CD4-positive, CD25-positive, alpha-beta regulatory T cell (primary cell): ENCODE data around the gene XPR1. TPM values are rescaled to one million over a fixed set of nuclear protein-coding genes. Genes with fewer than 3 reads are reported as not detected.
"Not testable (repeated sequence)": the region's sequence is repeated elsewhere in the genome, so short reads cannot be mapped to it uniquely, and the experiment has no call there.

ENCODE experiments used
- ATAC-seq, 2 donors: fragments of 150-1000 bp; cut with Tn5 transposase; one replicate each; pipeline ENCODE4 v1.10.0; 2021; ENCODE audit warnings: low read depth in 2 of 2, moderate number of reproducible peaks in 2 of 2, moderate library complexity in 1 of 2
- DNase-seq, 3 donors: peaks; one replicate each; pipeline versions ENCODE4 v3.0.0 to v3.0.0-alpha.2; 2012 to 2022; ENCODE audit warnings: mixed read lengths in 1 of 3
- H3K27ac ChIP-seq: one replicate; pipeline ENCODE4 v1.7.0; 2013; ENCODE audit warnings: mild to moderate bottlenecking, low read length; ENCODE audit not compliant: insufficient read depth, poor library complexity, severe bottlenecking
- H3K27me3 ChIP-seq: one replicate; pipeline ENCODE4 v1.7.0; 2013; ENCODE audit warnings: low read length; ENCODE audit not compliant: control insufficient read depth, insufficient read depth
- H3K36me3 ChIP-seq: one replicate; pipeline ENCODE4 v1.7.0; 2013; ENCODE audit warnings: mild to moderate bottlenecking, low read length, moderate library complexity; ENCODE audit not compliant: control insufficient read depth, insufficient read depth
- H3K4me1 ChIP-seq: 2 replicates; pipeline ENCODE4 v1.7.0; 2013; ENCODE audit warnings: mild to moderate bottlenecking, low read length; ENCODE audit not compliant: insufficient read depth, control insufficient read depth, poor library complexity, severe bottlenecking
- H3K4me3 ChIP-seq: one replicate; pipeline ENCODE4 v1.7.0; 2013; ENCODE audit warnings: low read depth, mild to moderate bottlenecking, low read length, moderate library complexity
- H3K9me3 ChIP-seq, 2 experiments: 1 replicate in 1 of 2; 2 replicates in 1 of 2; pipeline ENCODE4 v1.7.0; 2013; ENCODE audit warnings: low read length in 2 of 2, mild to moderate bottlenecking in 1 of 2, moderate library complexity in 1 of 2; ENCODE audit not compliant: control insufficient read depth in 2 of 2
- H3K27ac Mint-ChIP-seq, 3 donors: one replicate each; pipeline ENCODE4 v1.8.0; 2020 to 2022; ENCODE audit warnings: mild to moderate bottlenecking in 3 of 3, mixed read lengths in 3 of 3, moderate library complexity in 2 of 3
- H3K27me3 Mint-ChIP-seq: one replicate; pipeline ENCODE4 v1.8.0; 2022; ENCODE audit warnings: mild to moderate bottlenecking, mixed read lengths
- H3K36me3 Mint-ChIP-seq: one replicate; pipeline ENCODE4 v1.8.0; 2020; ENCODE audit warnings: mixed read lengths
- H3K4me1 Mint-ChIP-seq, 4 donors: one replicate each; pipeline ENCODE4 v1.8.0; 2020 to 2022; ENCODE audit warnings: mixed read lengths in 4 of 4, mild to moderate bottlenecking in 1 of 4
- H3K4me3 Mint-ChIP-seq, 4 donors: one replicate each; pipeline ENCODE4 v1.8.0; 2020 to 2022; ENCODE audit warnings: mild to moderate bottlenecking in 4 of 4, mixed read lengths in 4 of 4, moderate library complexity in 3 of 4
- H3K9me3 Mint-ChIP-seq, 7 donors: one replicate each; pipeline ENCODE4 v1.8.0; 2020 to 2022; ENCODE audit warnings: mixed read lengths in 7 of 7, mild to moderate bottlenecking in 3 of 7, moderate library complexity in 2 of 7
- polyA plus RNA-seq, 4 donors: library from polyadenylated mRNA; unstranded; fragments of 300-500 nt; fragmentation: Illumina TruSeq; gene quantifications; one replicate each; pipeline ENCODE4 v1.2.3, GENCODE V29; 2021
- total RNA-seq: library from RNA; stranded (reverse); gene quantifications from one replicate; pipeline ENCODE4 v1.2.3, GENCODE V29; 2022

Gene XPR1
- total and polyA plus RNA-seq, 5 donors from 2014 or later, result 6.4 to 24.2 (median 11.1) TPM

DNA sequence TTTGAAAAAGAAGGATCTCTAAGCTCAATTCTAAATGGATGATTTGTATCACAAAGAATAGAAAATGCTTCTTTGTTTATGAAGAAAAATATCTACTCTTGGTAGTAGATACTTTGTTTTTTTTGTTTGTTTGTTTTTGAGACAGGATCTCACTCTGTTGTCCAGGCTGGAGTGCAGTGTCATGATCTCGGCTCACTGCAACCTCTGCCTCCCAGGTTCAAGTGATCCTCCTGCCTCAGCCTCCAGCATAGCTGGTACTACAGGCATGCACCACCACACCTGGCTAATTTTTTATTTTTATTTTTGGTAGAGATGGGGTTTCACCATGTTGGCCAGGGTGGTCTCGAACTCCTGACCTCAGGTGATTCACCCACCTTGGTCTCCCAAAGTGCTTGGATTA, 159.3 kb downstream of the XPR1 start:
- DNase-seq, H3K4me3 Mint-ChIP-seq, H3K27me3 ChIP-seq, H3K9me3 Mint-ChIP-seq, ATAC-seq, H3K4me3 ChIP-seq, H3K27ac ChIP-seq, H3K27ac Mint-ChIP-seq, H3K4me1 ChIP-seq, H3K9me3 ChIP-seq, H3K27me3 Mint-ChIP-seq: not testable (repeated sequence)
- Mint-ChIP-seq H3K36me3 (peaks cover 21% of the 10 kb centered on the region), H3K4me1 (peaks cover 17 to 27% (median 20%) of the 10 kb centered on the region in 4 donors)
- H3K36me3 ChIP-seq, result peaks cover 14% of the 10 kb centered on the region

DNA sequence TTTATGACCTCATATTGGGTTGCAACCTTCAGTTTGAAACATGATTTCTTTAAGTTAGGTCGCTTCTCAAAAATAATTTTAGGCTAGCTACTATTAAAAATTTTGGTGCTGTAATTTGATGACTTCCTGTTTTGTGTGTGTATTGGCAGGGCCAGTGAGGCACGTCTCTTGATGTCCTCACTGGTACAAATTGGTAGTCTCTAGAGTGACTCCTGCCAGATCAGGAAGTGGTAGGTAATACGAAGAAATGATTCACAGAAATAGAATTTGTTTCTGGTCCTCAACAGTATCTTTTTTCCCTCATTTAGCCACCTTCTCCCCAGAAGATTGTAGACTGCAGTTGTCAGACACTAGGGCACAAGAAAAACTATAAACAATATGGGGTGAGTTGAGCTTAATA, 160.0 kb downstream of the XPR1 start:
- Histone ChIP-seq H3K4me3 (no peak overlapping the region), H3K36me3 (peaks cover 14% of the 10 kb centered on the region), H3K27ac (no peak overlapping the region), H3K27me3 (no peaks in the 10 kb centered on the region), H3K4me1 (peaks cover 5% of the 10 kb centered on the region), H3K9me3 (no peaks in the 10 kb centered on the region)
- H3K4me1 Mint-ChIP-seq, result peaks cover 22 to 31% (median 22%) of the 10 kb centered on the region in 4 donors
- peaks cover 21% of the 10 kb centered on the region for H3K36me3 Mint-ChIP-seq
- H3K9me3 Mint-ChIP-seq, result no peaks in the 10 kb centered on the region
- ATAC-seq (peak in 1 of 2 donors; percentile 52), DNase-seq (peak in 1 of 3 donors; percentile 57)
- H3K4me3 Mint-ChIP-seq, result no peak overlapping the region
- H3K27me3 Mint-ChIP-seq, result no peaks in the 10 kb centered on the region
- H3K27ac Mint-ChIP-seq, result peak overlapping the region in 1 of 3 donors; percentile 59

DNA sequence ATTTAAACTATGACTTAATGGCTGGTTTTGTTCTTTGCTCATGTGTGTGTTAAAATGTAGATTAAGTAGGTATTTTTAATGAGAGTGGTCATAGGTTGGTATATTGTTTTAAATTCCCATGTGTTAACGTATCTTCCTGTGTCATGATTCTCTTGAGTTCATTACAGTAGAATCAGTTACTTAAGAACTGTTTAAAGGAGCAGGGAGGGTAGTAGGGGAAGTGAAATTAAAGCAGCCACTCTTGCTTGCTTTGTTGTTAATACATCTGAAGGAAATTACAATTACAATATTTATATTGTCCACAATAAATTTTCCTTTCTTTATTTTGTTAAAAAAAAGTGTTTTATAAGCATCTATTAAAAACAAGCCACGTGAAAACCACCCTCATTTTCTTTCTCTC, 161.6 kb downstream of the XPR1 start:
- Histone ChIP-seq H3K9me3 (no peaks in the 10 kb centered on the region), H3K36me3 (peaks cover 13% of the 10 kb centered on the region), H3K27ac (no peak overlapping the region), H3K4me1 (peaks cover 5% of the 10 kb centered on the region), H3K27me3 (no peaks in the 10 kb centered on the region), H3K4me3 (no peak overlapping the region)
- H3K36me3 Mint-ChIP-seq, result peaks cover 16% of the 10 kb centered on the region
- H3K4me1 Mint-ChIP-seq, result peaks cover 20 to 31% (median 23%) of the 10 kb centered on the region in 4 donors
- no peak overlapping the region for H3K27ac Mint-ChIP-seq
- no peaks in the 10 kb centered on the region for H3K27me3 Mint-ChIP-seq
- DNase-seq, result no peak
- ATAC-seq, result no peak
- H3K4me3 Mint-ChIP-seq, result no peak overlapping the region
- no peaks in the 10 kb centered on the region for H3K9me3 Mint-ChIP-seq

DNA sequence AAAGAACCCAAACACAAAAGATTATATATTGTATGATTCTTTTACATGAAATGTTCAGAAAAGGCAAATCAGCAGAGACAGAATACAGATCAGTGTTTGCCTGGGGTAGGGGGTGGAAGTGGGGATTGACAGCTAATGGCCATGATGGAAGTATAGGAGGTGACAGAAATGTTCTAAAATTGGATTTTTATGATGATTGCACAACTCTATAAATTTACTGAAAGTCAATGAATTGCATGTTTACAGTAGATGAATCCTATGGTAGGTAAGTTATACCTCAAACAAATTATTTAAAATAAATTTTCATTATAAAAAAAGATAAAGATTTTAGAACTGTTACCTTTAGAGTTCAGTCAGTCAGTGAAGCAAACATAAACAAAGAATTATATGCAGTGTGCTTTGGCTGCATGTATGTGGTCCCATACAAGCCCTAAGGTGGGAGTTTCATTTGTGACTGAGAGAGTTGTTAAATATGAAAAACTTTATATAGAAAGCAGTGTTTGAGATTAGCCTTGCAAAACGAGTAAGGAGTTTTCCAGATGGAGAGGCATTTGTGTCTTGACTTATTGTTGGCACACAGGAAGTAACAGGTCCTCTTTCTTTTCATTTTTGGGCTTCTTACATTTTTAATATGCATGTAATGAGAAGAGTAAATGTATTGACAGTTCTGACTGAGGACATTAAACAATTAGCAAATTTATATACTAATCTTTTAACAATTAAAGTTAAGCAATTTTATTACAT, 165.2 kb downstream of the XPR1 start:
- Histone ChIP-seq H3K27me3 (no peaks in the 10 kb centered on the region), H3K4me1 (no peaks in the 10 kb centered on the region), H3K36me3 (no peaks in the 10 kb centered on the region), H3K4me3 (no peak overlapping the region), H3K9me3 (no peaks in the 10 kb centered on the region), H3K27ac (no peak overlapping the region)
- Mint-ChIP-seq H3K4me3 (no peak overlapping the region), H3K27me3 (no peaks in the 10 kb centered on the region), H3K36me3 (no peaks in the 10 kb centered on the region), H3K27ac (peak overlapping the region in 1 of 3 donors; percentile 44), H3K4me1 (peaks cover 12 to 21% (median 17%) of the 10 kb centered on the region in 4 donors), H3K9me3 (no peaks in the 10 kb centered on the region)
- DNase-seq, result no peak
- no peak for ATAC-seq

DNA sequence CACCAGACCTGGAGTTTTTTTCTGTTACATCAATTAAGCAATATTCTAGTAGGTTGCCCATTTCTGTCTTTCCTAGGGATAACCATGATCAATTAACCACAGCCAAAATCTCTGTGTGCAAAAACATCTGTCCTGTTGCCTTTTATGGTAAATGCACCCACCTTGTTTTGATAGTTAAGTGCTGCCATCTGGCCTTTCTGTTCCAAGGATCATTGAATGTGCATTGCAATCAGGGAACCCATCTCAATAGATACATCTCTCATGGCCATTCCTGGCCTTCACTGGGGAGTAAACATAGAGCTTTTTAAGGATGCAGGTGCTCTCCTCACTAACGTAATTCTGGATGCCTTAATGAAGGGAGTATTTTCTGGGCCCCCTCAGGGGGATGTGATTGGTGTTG, 169.1 kb downstream of the XPR1 start:
- no peaks in the 10 kb centered on the region for H3K27me3 Mint-ChIP-seq
- no peak overlapping the region for H3K27ac Mint-ChIP-seq
- no peak overlapping the region for H3K27ac ChIP-seq
- no peak overlapping the region for H3K4me3 ChIP-seq
- no peaks in the 10 kb centered on the region for H3K27me3 ChIP-seq
- peaks cover 9% of the 10 kb centered on the region for H3K36me3 ChIP-seq
- H3K9me3 Mint-ChIP-seq, result no peaks in the 10 kb centered on the region
- H3K9me3 ChIP-seq, result no peaks in the 10 kb centered on the region
- H3K4me3 Mint-ChIP-seq, result no peak overlapping the region
- DNase-seq (no peak), ATAC-seq (no peak)
- H3K4me1 Mint-ChIP-seq, result peaks cover 3 to 25% (median 6%) of the 10 kb centered on the region in 4 donors
- no peaks in the 10 kb centered on the region for H3K4me1 ChIP-seq
- H3K36me3 Mint-ChIP-seq, result peaks cover 10% of the 10 kb centered on the region

DNA sequence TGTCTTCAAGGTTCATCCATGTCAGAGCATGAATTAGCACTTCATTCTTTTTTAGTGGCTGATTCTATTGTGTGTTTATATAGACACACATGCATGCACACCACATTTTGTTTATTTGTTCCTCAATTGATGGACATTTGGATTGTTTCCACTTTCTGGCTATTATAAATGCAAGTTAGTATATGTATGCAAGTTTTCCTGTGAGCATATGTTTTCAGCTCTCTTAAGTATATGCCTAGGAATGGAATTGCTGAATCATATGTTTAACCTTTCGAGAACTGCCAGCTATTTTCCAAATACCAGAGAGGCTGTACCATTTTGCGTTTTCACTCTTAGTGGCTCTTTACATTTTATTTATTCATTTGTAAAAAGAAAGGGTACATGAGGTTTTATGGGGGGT, 171.0 kb downstream of the XPR1 start:
- Mint-ChIP-seq H3K9me3 (no peaks in the 10 kb centered on the region), H3K27ac (no peak overlapping the region), H3K27me3 (no peaks in the 10 kb centered on the region), H3K4me1 (peaks cover 0 to 21% (median 0%) of the 10 kb centered on the region in 4 donors), H3K36me3 (peaks cover 24% of the 10 kb centered on the region), H3K4me3 (no peak overlapping the region)
- H3K9me3 ChIP-seq, result no peaks in the 10 kb centered on the region
- peaks cover 19% of the 10 kb centered on the region for H3K36me3 ChIP-seq
- DNase-seq, result no peak
- ATAC-seq, result no peak
- H3K4me1 ChIP-seq, result no peaks in the 10 kb centered on the region
- H3K4me3 ChIP-seq, result no peak overlapping the region
- H3K27ac ChIP-seq, result no peak overlapping the region
- no peaks in the 10 kb centered on the region for H3K27me3 ChIP-seq

DNA sequence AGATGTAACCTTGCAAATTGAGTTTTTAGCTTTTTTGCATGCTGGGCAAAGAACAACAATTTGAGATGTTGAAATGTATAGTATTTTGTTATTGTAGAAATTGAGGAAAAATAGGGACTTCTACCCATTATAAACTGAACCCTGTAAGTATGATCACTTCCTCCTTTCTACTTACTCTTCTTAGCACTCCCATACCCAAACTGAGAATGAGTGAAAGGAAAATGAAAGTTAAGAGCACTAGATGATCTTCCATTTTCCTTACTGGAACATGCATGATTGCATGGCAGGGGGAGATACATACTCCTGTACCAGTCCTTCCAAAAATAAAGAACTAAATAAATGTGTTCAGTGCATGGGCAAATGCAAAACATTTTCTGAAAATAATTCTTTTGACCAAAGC, 173.5 kb downstream of the XPR1 start:
- Histone ChIP-seq H3K27me3 (no peaks in the 10 kb centered on the region), H3K36me3 (peaks cover 22% of the 10 kb centered on the region), H3K9me3 (no peaks in the 10 kb centered on the region), H3K4me3 (no peak overlapping the region), H3K27ac (no peak overlapping the region), H3K4me1 (no peaks in the 10 kb centered on the region)
- Mint-ChIP-seq H3K36me3 (peaks cover 41% of the 10 kb centered on the region), H3K9me3 (no peaks in the 10 kb centered on the region), H3K4me1 (peaks cover 0 to 14% (median 2%) of the 10 kb centered on the region in 4 donors), H3K27me3 (no peaks in the 10 kb centered on the region), H3K27ac (peak overlapping the region in 1 of 3 donors; percentile 37), H3K4me3 (no peak overlapping the region)
- DNase-seq (peak in 1 of 3 donors; percentile 10), ATAC-seq (no peak)

GRCh38 chr1:180811298-180811697, 179.5 kb downstream of the XPR1 start:
- ATAC-seq, result no peak
- H3K27ac ChIP-seq, result no peak overlapping the region
- Mint-ChIP-seq H3K4me1 (peaks cover 0 to 7% (median 2%) of the 10 kb centered on the region in 4 donors), H3K27me3 (no peaks in the 10 kb centered on the region), H3K4me3 (no peak overlapping the region), H3K27ac (no peak overlapping the region), H3K36me3 (peaks cover 67% of the 10 kb centered on the region), H3K9me3 (peaks cover 0 to 1% (median 0%) of the 10 kb centered on the region in 7 donors)
- H3K4me1 ChIP-seq, result no peaks in the 10 kb centered on the region
- H3K27me3 ChIP-seq, result no peaks in the 10 kb centered on the region
- H3K36me3 ChIP-seq, result peaks cover 23% of the 10 kb centered on the region
- DNase-seq, result no peak
- no peak overlapping the region for H3K4me3 ChIP-seq
- no peaks in the 10 kb centered on the region for H3K9me3 ChIP-seq
